Panc1 (cell line): Measurements from ENCODE around the gene FBXL12. TPM values are rescaled to one million over a fixed set of nuclear protein-coding genes. Genes with fewer than 3 reads are reported as not detected.
"Not testable (repeated sequence)": the region's sequence is repeated elsewhere in the genome, so short reads cannot be mapped to it uniquely, and the experiment has no call there.

Experiments
- ATAC-seq: fragments of 200-7000 bp; cut with Tn5 transposase; 2 replicates; pipeline ENCODE4 v1.9.1; 2020; ENCODE audit warnings: mild to moderate bottlenecking, moderate library complexity
- BruUV-seq: library from RNA; stranded (reverse); fragments of 400-500 nt; replicated peaks from 2 replicates; lab custom pipeline; 2021; lab: Mats Ljungman, UMichigan
- CTCF ChIA-PET: fragments of 300-600 bp; sonication (Branson Sonifier 250); formaldehyde crosslinking; loops from one replicate; lab custom pipeline; 2022; ENCODE audit warnings: antibody characterized with exemption; lab: Charles Lee
- POLR2A ChIA-PET: fragments of 300-600 bp; sonication (Branson Sonifier 250); formaldehyde crosslinking; loops from one replicate; lab custom pipeline; 2022; ENCODE audit warnings: antibody characterized with exemption; lab: Charles Lee
- DNase-seq: peaks from one replicate; pipeline ENCODE4 v3.0.0-alpha.2; 2010; ENCODE audit warnings: low read depth, low spot score
- H3K27ac ChIP-seq: 2 replicates; pipeline ENCODE4 v1.5.1; 2011; ENCODE audit warnings: mild to moderate bottlenecking, low read length, inconsistent platforms
- H3K27me3 ChIP-seq: fragments of 200-500 bp; sonication (Bioruptor generic); 2 replicates; pipeline ENCODE4 v1.6.0; 2014; ENCODE audit warnings: low read length, inconsistent platforms; ENCODE audit not compliant: control insufficient read depth, insufficient read depth
- H3K36me3 ChIP-seq: fragments of 200-500 bp; sonication (Bioruptor generic); 2 replicates; pipeline ENCODE4 v1.5.1; 2014; ENCODE audit warnings: inconsistent platforms, mild to moderate bottlenecking, low read length, moderate library complexity; ENCODE audit not compliant: control insufficient read depth, insufficient read depth
- H3K4me1 ChIP-seq: 2 replicates; pipeline ENCODE4 v1.5.1; 2011; ENCODE audit warnings: inconsistent platforms, mild to moderate bottlenecking, low read length, moderate library complexity; ENCODE audit not compliant: control insufficient read depth, insufficient read depth
- H3K4me3 ChIP-seq, 2 experiments: 2 replicates each; pipeline ENCODE4 v1.5.1; 2011 to 2012; ENCODE audit warnings: low read depth in 2 of 2, low read length in 2 of 2, mild to moderate bottlenecking in 2 of 2, inconsistent platforms in 1 of 2, moderate library complexity in 1 of 2
- H3K9me3 ChIP-seq: fragments of 200-500 bp; sonication (Bioruptor generic); 2 replicates; pipeline ENCODE4 v1.5.1; 2014; ENCODE audit warnings: low read depth, mild to moderate bottlenecking, inconsistent platforms, low read length, moderate library complexity; ENCODE audit not compliant: control insufficient read depth, insufficient read depth
- POLR2AphosphoS5 ChIP-seq: IDR thresholded peaks from 2 replicates; pipeline ENCODE4 v1.6.1; 2012; ENCODE audit warnings: mild to moderate bottlenecking, low read depth, low read length, moderate library complexity
- SIN3A ChIP-seq: IDR thresholded peaks from 2 replicates; pipeline ENCODE4 v1.6.1; 2012; ENCODE audit warnings: low read depth, mild to moderate bottlenecking, low read length, moderate library complexity, borderline replicate concordance; ENCODE audit not compliant: insufficient read depth
- TCF7L2 ChIP-seq: IDR thresholded peaks from 2 replicates; pipeline ENCODE4 v1.6.1; 2011; ENCODE audit warnings: mild to moderate bottlenecking, low read depth, low read length, inconsistent platforms
- in situ Hi-C: cut with HindIII; loops from 2 replicates; pipeline ENCODE4 v1.10.0; 2016; ENCODE audit warnings: low sequenced_read_pairs, low pct_unique_long_range_greater_than_20kb
- intact Hi-C: fragments of 100-400 bp; cut with micrococcal nuclease; formaldehyde crosslinking; loops from one replicate; pipeline ENCODE4 v1.10.0; 2022; ENCODE audit not compliant: unreplicated experiment
- total RNA-seq: library from RNA; stranded (reverse); gene quantifications from one replicate; pipeline ENCODE4 v1.2.1, GENCODE V29; 2021; ENCODE audit not compliant: unreplicated experiment
- TF ChIP-seq, protein P1 (sequence below): fragments of 450-650 bp; IDR thresholded peaks from 2 replicates; pipeline ENCODE4 v1.5.1; 2017; ENCODE audit warnings: mild to moderate bottlenecking
- TF ChIP-seq, protein P2 (sequence below), 2 experiments: IDR thresholded peaks; 2 replicates each; pipeline ENCODE4 v1.6.1; 2011 to 2012; ENCODE audit warnings: low read depth in 2 of 2, control low read depth in 1 of 2, low read length in 1 of 2, mild to moderate bottlenecking in 1 of 2, moderate library complexity in 1 of 2; ENCODE audit not compliant: insufficient read depth in 1 of 2

The FBXL12 gene
- total RNA-seq, 1 experiment from 2014 or later = 29.2 TPM

DNA sequence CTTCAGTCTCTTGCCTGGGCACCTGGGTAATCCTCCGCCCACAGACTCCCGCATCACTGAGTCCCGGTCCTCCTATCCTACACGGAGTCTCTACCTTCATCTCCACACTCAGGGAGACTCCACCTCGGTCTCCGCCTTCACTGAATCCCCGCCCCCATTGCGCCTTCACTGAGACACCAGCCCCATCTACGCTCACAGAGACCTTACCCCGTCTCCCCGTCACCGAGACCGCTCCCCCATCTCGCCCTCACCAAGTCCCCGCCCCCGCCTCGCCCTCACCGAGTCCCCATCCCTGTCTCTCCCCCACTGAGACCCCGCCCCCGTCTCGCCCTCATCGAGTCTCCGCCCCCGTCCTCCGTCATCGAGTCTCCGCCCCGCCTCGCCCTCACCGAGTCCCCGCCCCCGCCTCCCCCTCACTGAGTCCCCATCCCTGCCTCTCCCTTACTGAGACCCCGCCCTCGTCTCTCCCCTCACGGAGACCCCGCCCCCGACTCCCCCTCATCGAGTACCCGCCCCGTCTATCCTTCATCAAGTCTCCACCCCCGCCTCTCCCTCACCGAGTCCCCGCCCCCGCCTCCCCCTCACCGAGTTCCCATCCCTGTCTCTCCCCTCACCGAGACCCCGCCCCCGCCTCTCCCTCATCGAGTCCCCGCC, 27.2 kb downstream of the FBXL12 start:
- ChIA-PET POLR2A (no interaction called here), CTCF (no interaction called here)
- no peaks in the 10 kb centered on the region for H3K27me3 ChIP-seq
- intact Hi-C loops = loop anchor here (10.0 kb wide), 1 partner anchor 207 kb away; the partner anchor contains the start of gene ZNF121
- H3K36me3 ChIP-seq = no peaks in the 10 kb centered on the region
- in situ Hi-C loops = no loop called here
- TF ChIP-seq POLR2AphosphoS5 = no peak
- TF ChIP-seq, protein P1, sequence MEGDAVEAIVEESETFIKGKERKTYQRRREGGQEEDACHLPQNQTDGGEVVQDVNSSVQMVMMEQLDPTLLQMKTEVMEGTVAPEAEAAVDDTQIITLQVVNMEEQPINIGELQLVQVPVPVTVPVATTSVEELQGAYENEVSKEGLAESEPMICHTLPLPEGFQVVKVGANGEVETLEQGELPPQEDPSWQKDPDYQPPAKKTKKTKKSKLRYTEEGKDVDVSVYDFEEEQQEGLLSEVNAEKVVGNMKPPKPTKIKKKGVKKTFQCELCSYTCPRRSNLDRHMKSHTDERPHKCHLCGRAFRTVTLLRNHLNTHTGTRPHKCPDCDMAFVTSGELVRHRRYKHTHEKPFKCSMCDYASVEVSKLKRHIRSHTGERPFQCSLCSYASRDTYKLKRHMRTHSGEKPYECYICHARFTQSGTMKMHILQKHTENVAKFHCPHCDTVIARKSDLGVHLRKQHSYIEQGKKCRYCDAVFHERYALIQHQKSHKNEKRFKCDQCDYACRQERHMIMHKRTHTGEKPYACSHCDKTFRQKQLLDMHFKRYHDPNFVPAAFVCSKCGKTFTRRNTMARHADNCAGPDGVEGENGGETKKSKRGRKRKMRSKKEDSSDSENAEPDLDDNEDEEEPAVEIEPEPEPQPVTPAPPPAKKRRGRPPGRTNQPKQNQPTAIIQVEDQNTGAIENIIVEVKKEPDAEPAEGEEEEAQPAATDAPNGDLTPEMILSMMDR = no peak
- BruUV-seq = no TSS peak
- H3K4me3 ChIP-seq = peak overlapping the region; percentile 47 to 56
- H3K4me1 ChIP-seq = no peaks in the 10 kb centered on the region; the same call in 1 of the 2 replicates
- DNase-seq (peak; percentile 36), ATAC-seq (peak; percentile 83)
- H3K9me3 ChIP-seq = no peaks in the 10 kb centered on the region
- H3K27ac ChIP-seq = no peak overlapping the region

DNA sequence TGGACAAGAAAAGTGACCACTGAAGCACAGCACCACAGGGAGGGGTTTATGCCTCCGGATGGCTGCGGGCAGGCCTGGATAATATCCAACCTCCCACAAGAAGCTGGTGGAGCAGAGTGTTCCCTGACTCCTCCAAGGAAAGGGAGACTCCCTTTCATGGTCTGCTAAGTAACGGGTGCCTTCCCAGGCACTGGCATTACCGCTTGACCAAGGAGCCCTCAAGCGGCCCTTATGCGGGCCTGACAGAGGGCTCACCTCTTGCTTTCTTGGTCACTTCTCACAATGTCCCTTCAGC, 27.9 kb downstream of the FBXL12 start:
- H3K9me3 ChIP-seq, DNase-seq, H3K36me3 ChIP-seq, H3K27ac ChIP-seq, ATAC-seq, POLR2A ChIA-PET, BruUV-seq, in situ Hi-C loops, H3K4me1 ChIP-seq, H3K27me3 ChIP-seq: not testable (repeated sequence)
- intact Hi-C loops = loop anchor here (10.0 kb wide), 1 partner anchor 206 kb away; the partner anchor contains the start of gene ZNF121
- CTCF ChIA-PET = interaction anchor here (0.6 to 0.7 kb wide), 3 partner anchors 234 to 347 kb away, joined by 4 to 12 read pairs (median 8); no protein-coding TSS in a partner anchor
- H3K4me3 ChIP-seq = peak overlapping the region; percentile 30 to 42

DNA sequence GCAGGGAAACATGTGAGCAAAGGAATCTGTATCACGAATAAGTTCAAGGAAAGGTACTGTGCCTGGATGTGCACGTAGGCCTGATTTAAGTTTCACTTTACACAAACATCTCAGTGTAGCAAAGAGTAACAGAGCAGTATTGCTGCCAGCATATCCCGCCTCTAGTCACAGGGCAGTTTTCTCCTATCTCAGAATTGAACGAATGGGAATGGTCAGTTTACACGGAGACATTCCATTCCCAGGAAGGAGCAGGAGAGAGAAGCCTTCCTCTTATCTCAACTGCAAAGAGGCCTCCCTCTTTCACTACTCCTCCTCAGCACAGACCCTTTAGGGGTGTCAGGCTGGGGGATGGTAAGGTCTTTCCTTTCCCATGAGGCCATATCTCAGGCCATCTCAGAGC, 29.3 kb downstream of the FBXL12 start:
- DNase-seq, CTCF ChIA-PET, H3K4me3 ChIP-seq, H3K4me1 ChIP-seq, intact Hi-C loops, ATAC-seq, BruUV-seq, POLR2A ChIA-PET, H3K9me3 ChIP-seq, H3K27me3 ChIP-seq, in situ Hi-C loops, H3K36me3 ChIP-seq: not testable (repeated sequence)
- 0 out of 2 replicates have a peak overlapping the region, but pooled peaks have one; percentile 44 for H3K27ac ChIP-seq

DNA sequence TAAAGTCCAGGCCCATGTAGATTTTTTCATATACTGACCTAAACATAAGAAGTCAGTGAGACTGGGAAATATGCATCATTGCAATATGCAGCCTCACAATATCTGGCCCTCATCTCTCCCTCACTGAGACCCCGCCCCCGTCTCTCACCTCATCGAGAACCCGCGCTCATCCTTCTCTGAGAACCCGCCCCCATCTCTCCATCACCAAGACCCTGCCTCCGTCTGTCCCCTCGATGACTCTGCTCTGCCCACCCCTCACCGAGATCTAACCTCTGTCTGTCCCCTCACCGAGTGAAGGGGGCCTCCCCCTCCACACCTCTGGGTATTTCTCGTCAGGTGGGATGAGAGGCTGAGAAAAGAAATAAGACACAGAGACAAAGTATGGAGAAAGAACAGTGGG, 29.8 kb downstream of the FBXL12 start:
- in situ Hi-C loops = no loop called here
- H3K4me1 ChIP-seq = peaks cover 4% of the 10 kb centered on the region; the same call in 1 of the 2 replicates
- CTCF ChIA-PET = no interaction called here
- H3K4me3 ChIP-seq = no peak overlapping the region
- ATAC-seq = no peak
- TF ChIP-seq SIN3A = no peak
- TF ChIP-seq, protein P1 = no peak
- TF ChIP-seq POLR2AphosphoS5 = no peak
- TF ChIP-seq, protein P2, sequence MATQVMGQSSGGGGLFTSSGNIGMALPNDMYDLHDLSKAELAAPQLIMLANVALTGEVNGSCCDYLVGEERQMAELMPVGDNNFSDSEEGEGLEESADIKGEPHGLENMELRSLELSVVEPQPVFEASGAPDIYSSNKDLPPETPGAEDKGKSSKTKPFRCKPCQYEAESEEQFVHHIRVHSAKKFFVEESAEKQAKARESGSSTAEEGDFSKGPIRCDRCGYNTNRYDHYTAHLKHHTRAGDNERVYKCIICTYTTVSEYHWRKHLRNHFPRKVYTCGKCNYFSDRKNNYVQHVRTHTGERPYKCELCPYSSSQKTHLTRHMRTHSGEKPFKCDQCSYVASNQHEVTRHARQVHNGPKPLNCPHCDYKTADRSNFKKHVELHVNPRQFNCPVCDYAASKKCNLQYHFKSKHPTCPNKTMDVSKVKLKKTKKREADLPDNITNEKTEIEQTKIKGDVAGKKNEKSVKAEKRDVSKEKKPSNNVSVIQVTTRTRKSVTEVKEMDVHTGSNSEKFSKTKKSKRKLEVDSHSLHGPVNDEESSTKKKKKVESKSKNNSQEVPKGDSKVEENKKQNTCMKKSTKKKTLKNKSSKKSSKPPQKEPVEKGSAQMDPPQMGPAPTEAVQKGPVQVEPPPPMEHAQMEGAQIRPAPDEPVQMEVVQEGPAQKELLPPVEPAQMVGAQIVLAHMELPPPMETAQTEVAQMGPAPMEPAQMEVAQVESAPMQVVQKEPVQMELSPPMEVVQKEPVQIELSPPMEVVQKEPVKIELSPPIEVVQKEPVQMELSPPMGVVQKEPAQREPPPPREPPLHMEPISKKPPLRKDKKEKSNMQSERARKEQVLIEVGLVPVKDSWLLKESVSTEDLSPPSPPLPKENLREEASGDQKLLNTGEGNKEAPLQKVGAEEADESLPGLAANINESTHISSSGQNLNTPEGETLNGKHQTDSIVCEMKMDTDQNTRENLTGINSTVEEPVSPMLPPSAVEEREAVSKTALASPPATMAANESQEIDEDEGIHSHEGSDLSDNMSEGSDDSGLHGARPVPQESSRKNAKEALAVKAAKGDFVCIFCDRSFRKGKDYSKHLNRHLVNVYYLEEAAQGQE (IDR thresholded peaks at IDR 0.05; ENCODE audit: insufficient read depth in 1 of 2, low read depth in 2 of 2, low read length in 1 of 2) = no peak
- TF ChIP-seq TCF7L2 = no peak
- BruUV-seq = no TSS peak
- DNase-seq = no peak
- H3K27me3 ChIP-seq = no peaks in the 10 kb centered on the region
- intact Hi-C loops = no loop called here
- H3K9me3 ChIP-seq = no peaks in the 10 kb centered on the region
- no peak overlapping the region for H3K27ac ChIP-seq
- POLR2A ChIA-PET = interaction anchor here (0.6 to 0.7 kb wide), 2 partner anchors 20 to 163 kb away, joined by 7 read pairs; partner anchors contain the start of gene ZNF846
- H3K36me3 ChIP-seq = no peaks in the 10 kb centered on the region
